ENCODE results near the gene NRP2.

GRCh38 chr2:205816268-205816667, 134.0 kb downstream of the NRP2 start:
- TF ChIP-seq CTCF (IDR thresholded peaks at IDR 0.05 in 8 of 11, conservative IDR thresholded peaks at IDR 0.05 in 3 of 11): no peak
- no peak for TF ChIP-seq POLR2A (IDR thresholded peaks at IDR 0.05)
- TF ChIP-seq POLR2AphosphoS5 (IDR thresholded peaks at IDR 0.05): no peak
